Activated CD4-positive, CD25-positive, alpha-beta regulatory T cell treated with anti-CD3 and anti-CD28 coated beads, Interleukin-2, amount 50 U/mL, for 16 hours (primary cell): ENCODE results near the gene GGACT.
"Not testable (repeated sequence)": the region's sequence is repeated elsewhere in the genome, so short reads cannot be mapped to it uniquely, and the experiment has no call there.

Experiments
- DNase-seq: peaks from one replicate; pipeline ENCODE4 v3.0.0-alpha.2; 2020; ENCODE audit warnings: low read depth, low spot score

The GGACT gene

DNA sequence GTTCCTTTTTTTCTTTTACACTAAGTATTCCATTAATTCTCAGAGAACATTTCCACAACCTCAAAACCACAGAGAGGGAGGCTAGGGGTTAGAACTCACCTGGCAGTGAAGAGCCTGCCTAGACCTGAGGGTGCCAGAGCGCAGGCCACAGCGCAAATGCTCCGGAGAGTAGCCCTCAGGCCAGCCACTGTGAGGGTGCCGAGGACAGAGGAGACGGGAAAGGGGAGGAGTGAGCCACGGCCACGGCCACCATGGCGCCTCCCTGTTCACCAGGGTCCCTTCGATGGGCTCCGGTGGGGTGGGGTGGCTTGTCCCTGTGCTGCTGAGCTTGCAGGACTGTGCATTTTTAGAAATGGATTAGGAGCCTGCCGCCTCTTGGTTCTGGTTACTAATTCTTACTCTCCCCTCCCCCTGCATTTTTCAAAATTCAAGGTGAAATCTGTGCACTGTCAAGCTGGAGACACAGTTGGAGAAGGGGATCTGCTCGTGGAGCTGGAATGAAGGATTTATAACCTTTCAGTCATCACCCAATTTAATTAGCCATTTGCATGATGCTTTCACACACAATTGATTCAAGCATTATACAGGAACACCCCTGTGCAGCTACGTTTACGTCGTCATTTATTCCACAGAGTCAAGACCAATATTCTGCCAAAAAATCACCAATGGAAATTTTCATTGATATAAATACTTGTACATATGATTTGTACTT lies 58.8 kb downstream of the GGACT start:
- DNase-seq = no peak

- DNase-seq = no peak
These were observed 59.8 kb downstream of the GGACT start for GRCh38 chr13:100528820-100529219.

DNA sequence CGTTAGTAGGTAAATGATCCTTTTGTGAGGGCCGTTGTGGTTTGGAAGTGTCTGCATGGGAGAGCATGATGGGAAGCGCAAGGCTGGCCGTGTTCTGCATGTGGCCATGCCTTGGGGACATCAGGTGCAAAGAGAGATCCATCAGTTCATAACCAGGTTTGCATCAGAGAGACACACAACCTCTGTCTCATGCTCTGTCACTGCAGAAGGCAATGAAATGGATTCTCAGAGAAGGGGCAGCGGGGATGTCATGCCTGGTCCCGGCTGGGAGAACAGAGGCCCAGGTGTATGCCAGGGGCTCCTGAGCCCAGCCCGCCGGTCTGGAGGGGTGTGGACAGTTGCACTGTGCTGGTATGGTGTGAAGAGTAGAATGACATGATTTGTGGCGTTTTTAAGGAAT lies 60.2 kb downstream of the GGACT start:
- DNase-seq = no peak

DNA sequence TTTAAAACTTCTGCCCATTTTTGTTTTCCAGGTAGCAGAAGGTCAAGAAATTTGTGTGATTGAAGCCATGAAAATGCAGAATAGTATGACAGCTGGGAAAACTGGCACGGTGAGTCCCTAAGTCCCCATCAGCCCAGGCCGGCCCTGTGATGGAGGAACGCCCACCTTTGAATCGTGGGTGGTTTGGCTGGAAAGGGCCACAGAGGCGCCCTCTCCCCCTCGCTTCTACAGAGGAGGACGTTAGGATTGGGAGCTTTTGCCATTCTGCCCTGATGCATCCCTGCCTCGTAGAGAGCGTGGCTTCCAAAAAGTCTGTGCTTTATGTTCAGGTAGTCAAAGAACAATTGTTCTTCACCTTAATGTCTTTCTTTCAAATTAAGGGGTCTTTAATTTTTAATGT lies 60.9 kb downstream of the GGACT start:
- DNase-seq = no peak

DNA sequence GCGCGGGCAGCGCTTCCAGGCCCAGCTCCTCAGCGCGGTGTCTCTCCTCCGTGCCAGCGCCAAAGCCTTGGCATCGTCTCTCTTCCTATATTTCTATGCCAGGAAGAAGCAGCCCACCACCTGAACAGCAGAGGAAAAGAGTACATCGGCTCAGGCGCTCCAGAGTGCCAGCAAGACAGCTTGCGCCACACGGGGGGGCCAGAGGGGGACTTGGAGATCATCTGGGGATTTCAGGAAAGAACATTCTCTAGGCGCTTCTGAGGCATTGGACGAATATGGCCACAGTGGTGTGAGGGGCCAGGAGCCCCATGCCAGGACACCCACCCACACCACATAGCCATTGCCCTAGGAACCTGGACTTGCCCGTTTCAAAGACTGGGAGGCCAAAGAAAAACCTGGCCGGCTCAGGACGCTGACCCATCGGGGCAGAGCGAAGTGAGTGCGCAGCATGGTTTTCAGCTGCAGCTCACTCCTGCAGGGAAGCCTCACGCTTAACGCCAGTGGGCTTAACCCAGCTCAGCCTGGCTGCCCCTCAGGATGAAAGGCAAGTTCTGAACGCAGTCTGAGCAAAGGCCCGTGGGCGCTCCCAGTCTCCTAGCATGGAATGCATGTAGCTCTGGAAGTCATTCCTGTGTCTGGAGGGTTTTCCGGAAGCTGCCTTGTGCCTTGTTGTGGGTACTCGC lies 62.1 kb downstream of the GGACT start:
- no peak for DNase-seq

DNA sequence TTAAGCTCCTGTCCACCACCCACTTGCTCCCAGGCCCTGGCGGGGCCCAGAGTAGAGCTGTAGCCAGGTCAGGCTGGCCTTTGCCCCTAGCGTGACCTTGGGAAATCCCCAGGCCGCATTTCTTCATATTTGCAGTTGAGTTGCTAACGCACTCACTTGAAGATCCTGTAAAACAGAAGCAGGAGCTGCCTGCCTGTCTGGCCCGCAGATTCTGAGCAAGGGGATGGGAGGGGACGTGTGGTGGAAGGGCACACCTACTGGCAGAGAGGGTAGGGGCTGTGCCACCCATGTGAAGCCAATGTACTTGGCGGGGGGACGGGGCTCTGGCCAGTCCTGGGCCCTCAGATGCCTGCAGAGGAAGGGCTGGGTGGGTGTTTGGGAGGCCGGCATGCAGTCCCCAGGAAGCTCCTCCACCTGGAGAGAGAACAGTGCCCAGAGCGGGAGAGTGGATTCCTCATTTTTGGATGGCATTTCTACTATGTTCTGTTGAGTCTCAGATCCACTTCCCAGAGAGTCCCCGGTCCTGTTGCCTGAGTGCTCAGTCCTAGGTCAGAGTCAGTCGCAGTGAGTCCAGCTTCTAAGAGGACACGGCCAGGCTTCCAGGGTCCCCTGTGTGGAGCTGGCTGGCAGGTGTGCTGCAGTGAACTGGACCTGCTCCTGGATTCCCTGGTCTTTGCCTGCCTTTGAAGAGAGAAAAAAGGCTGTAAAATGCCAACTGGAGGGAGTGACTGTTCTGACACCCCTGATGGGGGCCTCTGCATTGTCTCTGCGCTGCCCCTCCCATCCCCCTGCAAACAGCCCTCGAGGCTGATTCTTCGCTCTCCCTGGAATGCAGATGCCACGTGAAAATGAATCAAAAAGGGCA lies 62.9 kb downstream of the GGACT start:
- DNase-seq = no peak

GRCh38 chr13:100524688-100525087 lies 63.9 kb downstream of the GGACT start:
- DNase-seq = not testable (repeated sequence)

DNA sequence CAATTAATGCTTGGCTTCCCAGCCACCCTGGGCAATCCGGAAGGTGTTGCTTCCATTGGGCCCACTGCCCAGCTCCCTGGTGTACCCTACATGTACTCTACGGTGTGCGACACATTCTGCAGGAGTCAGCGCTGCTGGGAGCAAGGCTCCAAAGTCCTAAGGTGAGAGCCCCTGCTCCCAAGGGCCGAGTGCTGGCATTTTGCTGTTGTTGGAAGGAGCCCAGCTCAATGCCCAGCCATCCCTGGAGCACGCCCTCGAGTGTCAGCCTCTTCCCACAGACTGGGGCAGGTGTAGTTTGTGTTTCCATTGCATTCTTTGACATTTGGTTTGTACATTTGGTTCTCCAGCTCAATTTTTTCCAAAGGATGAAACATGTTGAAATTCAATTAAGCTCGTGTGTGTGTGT lies 64.6 kb downstream of the GGACT start:
- no peak for DNase-seq

GRCh38 chr13:100523411-100523810 lies 65.2 kb downstream of the GGACT start:
- no peak for DNase-seq

GRCh38 chr13:100522618-100523309 lies 65.8 kb downstream of the GGACT start:
- no peak for DNase-seq

DNA sequence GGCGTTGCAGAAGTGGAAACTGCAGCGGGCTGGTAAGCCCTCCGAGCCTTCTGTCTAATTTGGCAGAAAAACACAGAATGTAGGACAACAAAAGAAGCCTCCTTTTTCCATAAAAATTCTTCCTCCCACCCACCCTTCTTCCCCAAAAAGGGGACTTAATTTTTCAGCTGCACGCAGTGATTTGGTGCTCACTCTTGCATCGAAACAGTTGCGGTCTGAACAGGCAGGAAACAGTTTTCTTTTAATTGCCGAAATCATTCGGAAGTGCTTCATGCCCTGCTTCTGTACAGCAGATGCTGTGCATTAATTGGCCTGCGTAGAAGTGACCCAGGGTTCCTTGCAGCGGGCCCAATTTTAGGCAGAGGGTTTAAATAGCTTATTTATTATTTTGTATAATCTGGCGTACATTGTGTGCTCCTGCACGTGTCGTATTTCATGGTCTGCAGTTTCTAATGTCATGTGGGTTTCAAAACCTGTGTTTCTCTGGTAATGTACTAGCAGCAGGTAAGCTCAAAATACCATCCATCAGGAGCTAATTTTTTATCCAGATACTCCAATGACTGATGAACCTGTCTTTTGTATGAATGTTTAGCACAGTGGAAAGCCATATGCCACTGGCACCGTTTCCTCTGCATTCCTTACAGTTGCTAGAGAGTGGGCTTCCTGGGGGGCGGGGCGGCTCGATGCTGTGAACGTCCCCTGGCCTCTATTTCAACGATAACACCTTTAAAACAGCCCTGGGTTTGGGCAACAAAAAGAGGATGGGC lies 66.6 kb downstream of the GGACT start:
- no peak for DNase-seq

DNA sequence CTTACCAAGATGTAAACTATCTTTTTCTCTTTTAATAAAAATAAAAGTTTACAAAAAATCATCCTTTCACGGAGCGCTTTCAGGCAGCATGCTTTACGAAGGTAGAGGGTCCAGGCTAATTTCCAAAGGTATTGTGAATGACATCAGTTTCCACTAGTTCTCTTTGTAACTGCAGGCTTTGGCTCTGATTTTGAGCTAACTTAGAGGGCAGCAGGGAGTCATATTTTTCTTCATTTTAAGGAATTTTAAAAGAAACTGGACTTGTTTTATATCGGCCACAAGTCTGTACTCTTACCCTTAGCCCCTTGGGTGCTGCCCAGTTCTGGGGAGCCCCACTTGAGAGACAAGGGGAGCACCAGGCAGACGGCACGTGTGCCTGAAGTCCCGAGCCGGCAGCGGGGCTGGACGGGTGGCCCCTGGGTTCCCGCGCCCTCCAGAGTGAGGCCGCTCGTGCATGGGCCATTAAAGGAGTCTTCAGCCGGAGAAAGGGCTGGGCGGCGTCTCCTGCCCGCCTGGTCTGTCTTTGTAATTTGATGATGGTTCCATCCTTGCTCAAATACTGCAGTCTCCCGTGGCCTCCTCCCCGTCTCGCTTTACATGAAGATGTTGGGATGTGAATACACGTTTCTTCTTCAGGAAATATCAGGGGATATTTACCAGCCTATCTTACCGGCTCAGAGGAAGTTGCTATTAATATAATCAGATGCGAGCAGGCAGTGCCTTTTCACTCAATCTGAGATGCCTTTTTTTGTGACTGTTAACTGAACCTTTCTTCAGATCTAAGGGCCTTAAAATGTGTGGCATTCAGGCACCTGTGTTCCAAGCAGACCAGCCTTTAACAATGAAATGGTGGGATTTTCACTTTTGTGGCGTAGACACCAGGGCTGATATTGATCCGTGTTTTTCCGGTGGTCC lies 67.4 kb downstream of the GGACT start:
- DNase-seq = no peak

- no peak for DNase-seq
These were observed 69.0 kb downstream of the GGACT start for GRCh38 chr13:100519626-100520025.

DNA sequence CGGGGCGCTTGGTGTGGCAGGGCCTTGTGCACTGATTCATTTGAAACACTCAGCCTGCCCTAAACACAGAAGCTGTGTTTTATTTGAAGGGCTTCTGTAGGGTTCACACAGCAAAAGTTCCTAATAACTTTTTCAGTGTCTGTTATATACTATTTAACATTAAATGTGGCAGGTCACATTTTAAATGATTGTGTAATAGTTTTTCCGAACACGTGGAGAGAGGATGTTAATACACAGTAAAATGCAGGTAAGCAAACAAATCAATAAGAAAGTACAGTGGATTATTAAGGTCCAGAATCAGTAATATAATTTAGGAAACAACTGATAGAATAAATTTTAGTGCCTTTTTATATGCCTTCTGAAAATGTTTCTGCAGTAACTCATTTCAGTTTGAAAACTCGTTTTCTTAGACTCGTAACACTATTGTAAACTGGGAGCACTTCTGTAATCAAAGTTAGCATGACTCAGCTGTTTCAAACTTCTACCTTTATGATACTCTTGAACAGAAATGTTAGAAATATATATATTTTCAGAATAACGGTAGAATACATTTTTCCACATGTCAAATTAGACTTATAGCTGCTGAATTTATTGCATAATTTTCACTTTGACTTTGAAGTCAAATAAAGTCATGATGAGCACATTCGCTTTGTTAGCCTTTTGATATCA lies 70.1 kb downstream of the GGACT start:
- DNase-seq = no peak

GRCh38 chr13:100517728-100518127 lies 70.9 kb downstream of the GGACT start:
- no peak for DNase-seq

GRCh38 chr13:100517135-100517534 lies 71.5 kb downstream of the GGACT start:
- no peak for DNase-seq

- no peak for DNase-seq
These were observed 73.2 kb downstream of the GGACT start for GRCh38 chr13:100515410-100515800.

- DNase-seq = peak; percentile 43
These were observed 73.7 kb downstream of the GGACT start for GRCh38 chr13:100514788-100515409.
